A549 (cell line): ENCODE measurements around the gene EXOC4. TPM values are rescaled to one million over a fixed set of nuclear protein-coding genes. Genes with fewer than 3 reads are reported as not detected.

Experiments used
- ATAC-seq, 2 experiments: fragments of 200-7000 bp in 1 of 2; fragments of >200 bp in 1 of 2; cut with Nextera tagmentation in 1 of 2; cut with Tn5 transposase in 1 of 2; 3 replicates each; pipeline versions ENCODE4 v1.8.0 to v1.9.1; 2018 to 2020; ENCODE audit warnings: mild to moderate bottlenecking in 1 of 2, moderate library complexity in 1 of 2
- CTCF ChIA-PET: fragments of 300-600 bp; sonication (Branson Sonifier 250); formaldehyde crosslinking; extraction: SDS; loops from one replicate; lab custom pipeline; 2021; ENCODE audit warnings: antibody characterized with exemption, inconsistent platforms; lab: Yijun Ruan, JAX
- POLR2A ChIA-PET: fragments of 350-600 bp; formaldehyde crosslinking; extraction: SDS; loops from one replicate; lab custom pipeline; 2021; ENCODE audit warnings: antibody characterized with exemption, inconsistent platforms; lab: Yijun Ruan, JAX
- DNase-seq, 2 experiments: peaks; one replicate each; pipeline versions ENCODE4 v3.0.0 to v3.0.0-alpha.2; 2011 to 2016; ENCODE audit warnings: low read depth in 1 of 2, low spot score in 1 of 2
- FAIRE-seq: peaks from 2 replicates; lab custom pipeline; 2011; peaks lifted over from hg19 to GRCh38; lab: Jason Lieb, UNC
- H3K27ac ChIP-seq, 2 experiments: fragments of >200 bp; sonication (Bioruptor Twin); formaldehyde crosslinking; 3 replicates each; pipeline ENCODE4 v1.5.1; 2016 to 2017
- H3K4me1 ChIP-seq: fragments of >200 bp; sonication (Bioruptor Twin); formaldehyde crosslinking; 3 replicates; pipeline ENCODE4 v1.6.1; 2016
- H3K4me2 ChIP-seq: fragments of >200 bp; sonication (Bioruptor Twin); formaldehyde crosslinking; 3 replicates; pipeline ENCODE4 v1.6.1; 2016
- H3K4me3 ChIP-seq: fragments of >200 bp; sonication (Bioruptor Twin); formaldehyde crosslinking; 3 replicates; pipeline ENCODE4 v1.5.1; 2016
- H3K9me3 ChIP-seq: fragments of >200 bp; sonication (Bioruptor Twin); formaldehyde crosslinking; 3 replicates; pipeline ENCODE4 v1.6.1; 2016
- CBX8 ChIP-seq: fragments of 200-600 bp; sonication (generic); IDR thresholded peaks from 2 replicates; pipeline ENCODE4 v1.6.1; 2016
- CEBPB ChIP-seq, 2 experiments: fragments of >200 bp in 1 of 2; sonication (Bioruptor Twin) in 1 of 2; formaldehyde crosslinking in 1 of 2; IDR thresholded peaks; 2 replicates each; pipeline ENCODE4 v1.6.1; 2012 to 2016
- E2F6 ChIP-seq: IDR thresholded peaks from 2 replicates; pipeline ENCODE4 v1.6.1; 2012; ENCODE audit warnings: low read depth, borderline replicate concordance
- EP300 ChIP-seq, 2 experiments: fragments of >200 bp; sonication (Bioruptor Twin); formaldehyde crosslinking; IDR thresholded peaks; 2 replicates in 1 of 2; 3 replicates in 1 of 2; pipeline ENCODE4 v1.6.1; 2016 to 2017
- FOSB ChIP-seq: fragments of 250-450 bp; sonication (Bioruptor Pico); IDR thresholded peaks from 2 replicates; pipeline ENCODE4 v1.5.0; 2020; ENCODE audit warnings: mild to moderate bottlenecking, moderate library complexity
- FOSL2 ChIP-seq, 2 experiments: fragments of 450-650 bp in 1 of 2; fragments of >200 bp in 1 of 2; sonication (Bioruptor Twin) in 1 of 2; formaldehyde crosslinking; IDR thresholded peaks; 2 replicates each; pipeline versions ENCODE4 v1.5.0 to v1.6.1; 2016 to 2020; ENCODE audit warnings: mild to moderate bottlenecking in 1 of 2, moderate library complexity in 1 of 2
- HEYL ChIP-seq: fragments of 250-450 bp; sonication (Bioruptor Pico); IDR thresholded peaks from 2 replicates; pipeline ENCODE4 v1.8.0; 2021; ENCODE audit warnings: mild to moderate bottlenecking, moderate library complexity
- HOXA7 ChIP-seq: fragments of 250-450 bp; sonication (Bioruptor Pico); IDR thresholded peaks from 2 replicates; pipeline ENCODE4 v1.5.0; 2020; ENCODE audit warnings: mild to moderate bottlenecking, moderate library complexity
- HOXB13 ChIP-seq: fragments of 250-450 bp; sonication (Bioruptor Pico); IDR thresholded peaks from 2 replicates; pipeline ENCODE4 v1.5.0; 2020; ENCODE audit warnings: low read depth, mild to moderate bottlenecking, moderate library complexity
- HOXB5 ChIP-seq: fragments of 250-450 bp; sonication (Bioruptor Pico); IDR thresholded peaks from 2 replicates; pipeline ENCODE4 v1.5.0; 2020; ENCODE audit warnings: mild to moderate bottlenecking, moderate library complexity
- JUNB ChIP-seq: fragments of >200 bp; sonication (Bioruptor Twin); formaldehyde crosslinking; IDR thresholded peaks from 2 replicates; pipeline ENCODE4 v1.6.1; 2016
- MYC ChIP-seq: IDR thresholded peaks from 2 replicates; pipeline ENCODE4 v1.6.1; 2012; ENCODE audit warnings: mild to moderate bottlenecking, inconsistent platforms, low read length, improper control_type of control experiment, borderline replicate concordance
- NFE2L2 ChIP-seq: fragments of 150-350 bp; conservative IDR thresholded peaks from 2 replicates; pipeline ENCODE4 v1.6.1; 2014; ENCODE audit warnings: low read length
- NR3C1 ChIP-seq: fragments of >200 bp; sonication (Bioruptor Twin); formaldehyde crosslinking; IDR thresholded peaks from 3 replicates; pipeline ENCODE4 v1.6.1; 2017
- PHF8 ChIP-seq: fragments of 200-600 bp; sonication (generic); IDR thresholded peaks from 2 replicates; pipeline ENCODE4 v1.6.1; 2016; ENCODE audit warnings: low read depth, mild to moderate bottlenecking, antibody characterized with exemption, moderate library complexity, borderline replicate concordance
- POLR2A ChIP-seq: IDR thresholded peaks from 2 replicates; pipeline ENCODE4 v1.6.1; 2012; ENCODE audit warnings: mild to moderate bottlenecking, low read length
- RAD21 ChIP-seq, 2 experiments: fragments of >200 bp in 1 of 2; sonication (Bioruptor Twin) in 1 of 2; formaldehyde crosslinking in 1 of 2; IDR thresholded peaks in 1 of 2; conservative IDR thresholded peaks in 1 of 2; 2 replicates in 1 of 2; 3 replicates in 1 of 2; pipeline ENCODE4 v1.6.1; 2012 to 2018; ENCODE audit warnings: inconsistent platforms in 1 of 2
- RARB ChIP-seq: fragments of 250-450 bp; sonication (Bioruptor Pico); IDR thresholded peaks from 2 replicates; pipeline ENCODE4 v1.8.0; 2021; ENCODE audit warnings: mild to moderate bottlenecking, moderate library complexity
- RCOR1 ChIP-seq: fragments of 150-350 bp; IDR thresholded peaks from 2 replicates; pipeline ENCODE4 v1.6.1; 2014; ENCODE audit warnings: antibody characterized with exemption, low read length, low read depth
- RFX5 ChIP-seq: fragments of 450-650 bp; IDR thresholded peaks from 2 replicates; pipeline ENCODE4 v1.7.1; 2014; ENCODE audit warnings: antibody characterized with exemption, mild to moderate bottlenecking, moderate library complexity
- SREBF2 ChIP-seq: fragments of 450-650 bp; IDR thresholded peaks from 2 replicates; pipeline ENCODE4 v1.6.1; 2014; ENCODE audit warnings: mild to moderate bottlenecking, moderate library complexity
- ZC3H11A ChIP-seq: fragments of 450-650 bp; IDR thresholded peaks from 2 replicates; pipeline ENCODE4 v1.6.1; 2014; ENCODE audit warnings: antibody characterized with exemption, mild to moderate bottlenecking
- ZFP36 ChIP-seq: fragments of 450-650 bp; IDR thresholded peaks from 2 replicates; pipeline ENCODE4 v1.6.1; 2014; ENCODE audit warnings: borderline replicate concordance; ENCODE audit not compliant: partially characterized antibody
- WGBS: methylation state at CpG from one replicate; pipeline ENCODE4 v1.1.6; 2017; ENCODE audit errors: missing lambda C conversion rate; 5-methylcytosine and 5-hydroxymethylcytosine counted together
- polyA plus RNA-seq, 4 experiments: library from polyadenylated mRNA; depleted of rRNA in 3 of 4; stranded (reverse); fragments of >200 nt; fragmentation: RNase III in 1 of 4; extraction: RNeasy Plus Mini Kit Qiagen cat#74134 plus additional on column Dnase treatment in 1 of 4; gene quantifications; 2 replicates in 3 of 4; 3 replicates in 1 of 4; pipeline ENCODE4 v1.2.3, GENCODE V29; 2011 to 2017
- TF ChIP-seq, protein P1 (sequence below): fragments of 250-450 bp; sonication (Bioruptor Pico); IDR thresholded peaks from 2 replicates; pipeline ENCODE4 v1.5.0; 2021; ENCODE audit warnings: mild to moderate bottlenecking, moderate library complexity, borderline replicate concordance
- TF ChIP-seq, protein P2 (sequence below): fragments of 250-450 bp; sonication (Bioruptor Pico); IDR thresholded peaks from 2 replicates; pipeline ENCODE4 v1.5.0; 2020; ENCODE audit warnings: low read depth, mild to moderate bottlenecking, moderate library complexity
- TF ChIP-seq, protein P3 (sequence below): fragments of 150-350 bp; IDR thresholded peaks from 2 replicates; pipeline ENCODE4 v1.6.1; 2014; ENCODE audit warnings: low read depth, mild to moderate bottlenecking, low read length
- TF ChIP-seq, protein P4 (sequence below): fragments of 200-600 bp; sonication (generic); IDR thresholded peaks from 2 replicates; pipeline ENCODE4 v1.6.1; 2016; ENCODE audit warnings: antibody characterized with exemption, mild to moderate bottlenecking, moderate library complexity

The EXOC4 gene
- polyA plus RNA-seq, 2 of the 4 experiments (the other 2 are of a cell fraction), result 33.4 to 73.1 TPM

DNA sequence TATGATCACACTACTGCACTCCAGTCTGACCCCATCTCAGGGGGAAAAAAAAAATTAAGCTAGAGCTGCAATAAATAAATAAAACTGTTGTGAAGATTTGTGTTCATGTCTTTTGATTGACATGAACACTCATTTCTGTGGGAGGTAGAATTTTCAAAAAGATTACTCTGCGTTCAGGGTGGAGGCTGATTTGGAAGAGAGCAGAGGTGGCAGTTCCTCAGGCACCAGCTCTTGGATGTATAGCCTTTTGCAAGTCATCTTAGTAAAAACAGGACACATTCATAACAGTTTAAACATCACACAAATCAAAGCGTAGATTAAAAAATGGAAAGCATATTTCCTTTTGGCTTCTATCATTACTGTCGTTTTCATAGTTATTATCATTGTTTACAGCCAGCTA lies 630.7 kb downstream of the EXOC4 start (continued):
- TF ChIP-seq RFX5, result no peak
- no peak for TF ChIP-seq PHF8
- TF ChIP-seq, protein P1, sequence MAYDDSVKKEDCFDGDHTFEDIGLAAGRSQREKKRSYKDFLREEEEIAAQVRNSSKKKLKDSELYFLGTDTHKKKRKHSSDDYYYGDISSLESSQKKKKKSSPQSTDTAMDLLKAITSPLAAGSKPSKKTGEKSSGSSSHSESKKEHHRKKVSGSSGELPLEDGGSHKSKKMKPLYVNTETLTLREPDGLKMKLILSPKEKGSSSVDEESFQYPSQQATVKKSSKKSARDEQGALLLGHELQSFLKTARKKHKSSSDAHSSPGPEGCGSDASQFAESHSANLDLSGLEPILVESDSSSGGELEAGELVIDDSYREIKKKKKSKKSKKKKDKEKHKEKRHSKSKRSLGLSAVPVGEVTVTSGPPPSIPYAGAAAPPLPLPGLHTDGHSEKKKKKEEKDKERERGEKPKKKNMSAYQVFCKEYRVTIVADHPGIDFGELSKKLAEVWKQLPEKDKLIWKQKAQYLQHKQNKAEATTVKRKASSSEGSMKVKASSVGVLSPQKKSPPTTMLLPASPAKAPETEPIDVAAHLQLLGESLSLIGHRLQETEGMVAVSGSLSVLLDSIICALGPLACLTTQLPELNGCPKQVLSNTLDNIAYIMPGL (CRISPR knock-in tag), result no peak
- TF ChIP-seq, all 56 proteins: peak for 0

- ChIA-PET CTCF (interaction anchor here (0.7 kb wide), 1 partner anchor 19 kb away, joined by 3 read pairs; no protein-coding TSS in a partner anchor), POLR2A (no interaction called here)
- H3K27ac ChIP-seq, result no peak overlapping the region
Measured at GRCh38 chr7:133885213-133885612, 632.3 kb downstream of the EXOC4 start.

GRCh38 chr7:133886086-133886485 lies 633.2 kb downstream of the EXOC4 start:
- TF ChIP-seq NR3C1 (no peak), JUNB (no peak), CEBPB (IDR thresholded peaks at IDR 0.05) (no peak), CBX8 (no peak), POLR2A (no peak), RARB (no peak), EP300 (IDR thresholded peaks at IDR 0.05) (no peak), MYC (no peak), RCOR1 (no peak), NFE2L2 (no peak), HOXB13 (CRISPR knock-in tag) (no peak), FOSL2 (IDR thresholded peaks at IDR 0.05) (no peak), FOSL2 (CRISPR knock-in tag; IDR thresholded peaks at IDR 0.05) (no peak), E2F6 (no peak)
- TF ChIP-seq, protein P2, sequence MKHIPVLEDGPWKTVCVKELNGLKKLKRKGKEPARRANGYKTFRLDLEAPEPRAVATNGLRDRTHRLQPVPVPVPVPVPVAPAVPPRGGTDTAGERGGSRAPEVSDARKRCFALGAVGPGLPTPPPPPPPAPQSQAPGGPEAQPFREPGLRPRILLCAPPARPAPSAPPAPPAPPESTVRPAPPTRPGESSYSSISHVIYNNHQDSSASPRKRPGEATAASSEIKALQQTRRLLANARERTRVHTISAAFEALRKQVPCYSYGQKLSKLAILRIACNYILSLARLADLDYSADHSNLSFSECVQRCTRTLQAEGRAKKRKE (CRISPR knock-in tag), result no peak
- DNase-seq, result no peak
- ChIA-PET POLR2A (no interaction called here), CTCF (no interaction called here)
- H3K9me3 ChIP-seq, result no peaks in the 10 kb centered on the region
- H3K4me3 ChIP-seq, result no peak overlapping the region
- H3K4me2 ChIP-seq, result no peak overlapping the region
- peaks cover 17% of the 10 kb centered on the region for H3K4me1 ChIP-seq
- 89% methylated on average over 3 of the region's 3 CpGs for WGBS
- FAIRE-seq, result no peak
- H3K27ac ChIP-seq, result no peak overlapping the region
- ATAC-seq, result no peak

More at GRCh38 chr7:133885213-133885612, 632.3 kb downstream of the EXOC4 start:
- TF ChIP-seq FOSB (CRISPR knock-in tag), result no peak
- TF ChIP-seq NFE2L2, result no peak
- TF ChIP-seq HOXB5, result no peak
- no peak for TF ChIP-seq POLR2A
- TF ChIP-seq MYC, result no peak
- no peak for TF ChIP-seq CBX8
- no peak for TF ChIP-seq SREBF2
- no peak for TF ChIP-seq HEYL (CRISPR knock-in tag)
- TF ChIP-seq, protein P2 (CRISPR knock-in tag), result no peak
- no peak for TF ChIP-seq FOSL2 (IDR thresholded peaks at IDR 0.05)
- TF ChIP-seq FOSL2 (CRISPR knock-in tag; IDR thresholded peaks at IDR 0.05), result no peak
- TF ChIP-seq RARB, result no peak
- TF ChIP-seq HOXA7 (CRISPR knock-in tag), result no peak
- no peak for TF ChIP-seq ZFP36
- no peak for TF ChIP-seq RAD21 (conservative IDR thresholded peaks at IDR 0.05 in 1 of 2, IDR thresholded peaks at IDR 0.05 in 1 of 2)
- TF ChIP-seq, protein P3, sequence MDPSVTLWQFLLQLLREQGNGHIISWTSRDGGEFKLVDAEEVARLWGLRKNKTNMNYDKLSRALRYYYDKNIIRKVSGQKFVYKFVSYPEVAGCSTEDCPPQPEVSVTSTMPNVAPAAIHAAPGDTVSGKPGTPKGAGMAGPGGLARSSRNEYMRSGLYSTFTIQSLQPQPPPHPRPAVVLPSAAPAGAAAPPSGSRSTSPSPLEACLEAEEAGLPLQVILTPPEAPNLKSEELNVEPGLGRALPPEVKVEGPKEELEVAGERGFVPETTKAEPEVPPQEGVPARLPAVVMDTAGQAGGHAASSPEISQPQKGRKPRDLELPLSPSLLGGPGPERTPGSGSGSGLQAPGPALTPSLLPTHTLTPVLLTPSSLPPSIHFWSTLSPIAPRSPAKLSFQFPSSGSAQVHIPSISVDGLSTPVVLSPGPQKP, result no peak
- TF ChIP-seq, protein P4, sequence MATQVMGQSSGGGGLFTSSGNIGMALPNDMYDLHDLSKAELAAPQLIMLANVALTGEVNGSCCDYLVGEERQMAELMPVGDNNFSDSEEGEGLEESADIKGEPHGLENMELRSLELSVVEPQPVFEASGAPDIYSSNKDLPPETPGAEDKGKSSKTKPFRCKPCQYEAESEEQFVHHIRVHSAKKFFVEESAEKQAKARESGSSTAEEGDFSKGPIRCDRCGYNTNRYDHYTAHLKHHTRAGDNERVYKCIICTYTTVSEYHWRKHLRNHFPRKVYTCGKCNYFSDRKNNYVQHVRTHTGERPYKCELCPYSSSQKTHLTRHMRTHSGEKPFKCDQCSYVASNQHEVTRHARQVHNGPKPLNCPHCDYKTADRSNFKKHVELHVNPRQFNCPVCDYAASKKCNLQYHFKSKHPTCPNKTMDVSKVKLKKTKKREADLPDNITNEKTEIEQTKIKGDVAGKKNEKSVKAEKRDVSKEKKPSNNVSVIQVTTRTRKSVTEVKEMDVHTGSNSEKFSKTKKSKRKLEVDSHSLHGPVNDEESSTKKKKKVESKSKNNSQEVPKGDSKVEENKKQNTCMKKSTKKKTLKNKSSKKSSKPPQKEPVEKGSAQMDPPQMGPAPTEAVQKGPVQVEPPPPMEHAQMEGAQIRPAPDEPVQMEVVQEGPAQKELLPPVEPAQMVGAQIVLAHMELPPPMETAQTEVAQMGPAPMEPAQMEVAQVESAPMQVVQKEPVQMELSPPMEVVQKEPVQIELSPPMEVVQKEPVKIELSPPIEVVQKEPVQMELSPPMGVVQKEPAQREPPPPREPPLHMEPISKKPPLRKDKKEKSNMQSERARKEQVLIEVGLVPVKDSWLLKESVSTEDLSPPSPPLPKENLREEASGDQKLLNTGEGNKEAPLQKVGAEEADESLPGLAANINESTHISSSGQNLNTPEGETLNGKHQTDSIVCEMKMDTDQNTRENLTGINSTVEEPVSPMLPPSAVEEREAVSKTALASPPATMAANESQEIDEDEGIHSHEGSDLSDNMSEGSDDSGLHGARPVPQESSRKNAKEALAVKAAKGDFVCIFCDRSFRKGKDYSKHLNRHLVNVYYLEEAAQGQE, result no peak
- TF ChIP-seq ZC3H11A, result no peak
- WGBS, result 97% methylated on average over 5 of the region's 5 CpGs
- H3K4me1 ChIP-seq, result peaks cover 17% of the 10 kb centered on the region
- ATAC-seq (no peak), FAIRE-seq (no peak), DNase-seq (no peak)
- no peak overlapping the region for H3K4me2 ChIP-seq
- no peak overlapping the region for H3K4me3 ChIP-seq
- H3K9me3 ChIP-seq, result no peaks in the 10 kb centered on the region
